ENCODE measurements around the gene ADTRP.
"Not testable (repeated sequence)": the region's sequence is repeated elsewhere in the genome, so short reads cannot be mapped to it uniquely, and the experiment has no call there.

ADTRP gene

GRCh38 chr6:11810039-11810541, 31.5 kb upstream of the ADTRP start:
- DNase-seq (ENCODE audit: low spot score in 2 of 2) (no peak), ATAC-seq (no peak)
- H3K4me1 Mint-ChIP-seq, result peaks cover 8% of the 10 kb centered on the region
- H3K27ac Mint-ChIP-seq, result no peak overlapping the region
- H3K36me3 Mint-ChIP-seq, result no peaks in the 10 kb centered on the region
- H3K4me3 Mint-ChIP-seq, result no peak overlapping the region
- no peaks in the 10 kb centered on the region for H3K9me3 Mint-ChIP-seq

GRCh38 chr6:11808054-11808453, 29.5 kb upstream of the ADTRP start:
- Mint-ChIP-seq H3K9me3 (no peaks in the 10 kb centered on the region), H3K36me3 (no peaks in the 10 kb centered on the region), H3K4me1 (peaks cover 8% of the 10 kb centered on the region), H3K4me3 (no peak overlapping the region), H3K27ac (no peak overlapping the region)
- ATAC-seq, result no peak
- no peak for DNase-seq (ENCODE audit: low spot score in 2 of 2)

- peaks cover 8% of the 10 kb centered on the region for H3K4me1 Mint-ChIP-seq
- no peaks in the 10 kb centered on the region for H3K36me3 Mint-ChIP-seq
- ATAC-seq (peak; percentile 61), DNase-seq (ENCODE audit: low spot score in 2 of 2) (no peak)
- H3K4me3 Mint-ChIP-seq, result peak overlapping the region; percentile 9
- H3K9me3 Mint-ChIP-seq, result no peaks in the 10 kb centered on the region
- peak overlapping the region; percentile 40 for H3K27ac Mint-ChIP-seq
Measured at GRCh38 chr6:11806561-11807317, 28.1 kb upstream of the ADTRP start.

- Mint-ChIP-seq H3K9me3 (no peaks in the 10 kb centered on the region), H3K4me1 (peaks cover 8% of the 10 kb centered on the region), H3K27ac (no peak overlapping the region), H3K4me3 (no peak overlapping the region), H3K36me3 (no peaks in the 10 kb centered on the region)
- DNase-seq (ENCODE audit: low spot score in 2 of 2) (no peak), ATAC-seq (no peak)
Measured at GRCh38 chr6:11805259-11806053, 26.9 kb upstream of the ADTRP start.

- ATAC-seq (no peak), DNase-seq (ENCODE audit: low spot score in 2 of 2) (no peak)
- Mint-ChIP-seq H3K27ac (no peak overlapping the region), H3K36me3 (no peaks in the 10 kb centered on the region), H3K4me3 (no peak overlapping the region), H3K9me3 (no peaks in the 10 kb centered on the region), H3K4me1 (peaks cover 8% of the 10 kb centered on the region)
Measured at GRCh38 chr6:11804701-11805100, 26.1 kb upstream of the ADTRP start.

GRCh38 chr6:11804135-11804534, 25.5 kb upstream of the ADTRP start:
- no peak overlapping the region for H3K27ac Mint-ChIP-seq
- DNase-seq (ENCODE audit: low spot score in 2 of 2) (no peak), ATAC-seq (no peak)
- H3K9me3 Mint-ChIP-seq, result no peaks in the 10 kb centered on the region
- no peaks in the 10 kb centered on the region for H3K36me3 Mint-ChIP-seq
- peaks cover 8% of the 10 kb centered on the region for H3K4me1 Mint-ChIP-seq
- H3K4me3 Mint-ChIP-seq, result no peak overlapping the region

GRCh38 chr6:11803591-11803971, 25.0 kb upstream of the ADTRP start:
- Mint-ChIP-seq H3K36me3 (no peaks in the 10 kb centered on the region), H3K4me3 (no peak overlapping the region), H3K4me1 (peaks cover 8% of the 10 kb centered on the region), H3K9me3 (no peaks in the 10 kb centered on the region), H3K27ac (no peak overlapping the region)
- DNase-seq (ENCODE audit: low spot score in 2 of 2) (no peak), ATAC-seq (no peak)

GRCh38 chr6:11802886-11803590, 24.4 kb upstream of the ADTRP start:
- no peaks in the 10 kb centered on the region for H3K36me3 Mint-ChIP-seq
- H3K4me3 Mint-ChIP-seq, result no peak overlapping the region
- no peaks in the 10 kb centered on the region for H3K9me3 Mint-ChIP-seq
- peaks cover 8% of the 10 kb centered on the region for H3K4me1 Mint-ChIP-seq
- ATAC-seq (no peak), DNase-seq (ENCODE audit: low spot score in 2 of 2) (no peak)
- no peak overlapping the region for H3K27ac Mint-ChIP-seq

- ATAC-seq; H3K27ac Mint-ChIP-seq; DNase-seq (ENCODE audit: low spot score in 2 of 2); H3K4me1 Mint-ChIP-seq; H3K9me3 Mint-ChIP-seq; H3K4me3 Mint-ChIP-seq; H3K36me3 Mint-ChIP-seq: not testable (repeated sequence)
Measured at GRCh38 chr6:11800531-11800930, 21.9 kb upstream of the ADTRP start.

- H3K9me3 Mint-ChIP-seq, result no peaks in the 10 kb centered on the region
- H3K36me3 Mint-ChIP-seq, result no peaks in the 10 kb centered on the region
- H3K4me1 Mint-ChIP-seq, result no peaks in the 10 kb centered on the region
- ATAC-seq (no peak), DNase-seq (ENCODE audit: low spot score in 2 of 2) (no peak)
- H3K27ac Mint-ChIP-seq, result no peak overlapping the region
- no peak overlapping the region for H3K4me3 Mint-ChIP-seq
Measured at GRCh38 chr6:11798538-11798937, 19.9 kb upstream of the ADTRP start.

GRCh38 chr6:11798096-11798495, 19.5 kb upstream of the ADTRP start:
- DNase-seq (ENCODE audit: low spot score in 2 of 2) (no peak), ATAC-seq (no peak)
- no peaks in the 10 kb centered on the region for H3K36me3 Mint-ChIP-seq
- peaks cover 2% of the 10 kb centered on the region for H3K4me1 Mint-ChIP-seq
- no peaks in the 10 kb centered on the region for H3K9me3 Mint-ChIP-seq
- H3K27ac Mint-ChIP-seq, result no peak overlapping the region
- no peak overlapping the region for H3K4me3 Mint-ChIP-seq

GRCh38 chr6:11796829-11797228, 18.2 kb upstream of the ADTRP start:
- no peaks in the 10 kb centered on the region for H3K36me3 Mint-ChIP-seq

GRCh38 chr6:11795403-11795802, 16.8 kb upstream of the ADTRP start:
- no peak overlapping the region for H3K27ac Mint-ChIP-seq
- H3K4me1 Mint-ChIP-seq, result peaks cover 8% of the 10 kb centered on the region
- H3K9me3 Mint-ChIP-seq, result no peaks in the 10 kb centered on the region
- ATAC-seq, result no peak
- no peaks in the 10 kb centered on the region for H3K36me3 Mint-ChIP-seq
- H3K4me3 Mint-ChIP-seq, result no peak overlapping the region
- DNase-seq (ENCODE audit: low spot score in 2 of 2), result no peak

More at GRCh38 chr6:11796829-11797228, 18.2 kb upstream of the ADTRP start:
- Mint-ChIP-seq H3K4me1 (peaks cover 8% of the 10 kb centered on the region), H3K27ac (no peak overlapping the region), H3K4me3 (no peak overlapping the region), H3K9me3 (no peaks in the 10 kb centered on the region)
- DNase-seq (ENCODE audit: low spot score in 2 of 2) (no peak), ATAC-seq (no peak)

GRCh38 chr6:11793277-11793676, 14.7 kb upstream of the ADTRP start:
- no peaks in the 10 kb centered on the region for H3K9me3 Mint-ChIP-seq
- peak overlapping the region; percentile 52 for H3K27ac Mint-ChIP-seq
- DNase-seq (ENCODE audit: low spot score in 2 of 2) (no peak), ATAC-seq (no peak)
- peak overlapping the region; percentile 32 for H3K4me3 Mint-ChIP-seq
- H3K36me3 Mint-ChIP-seq, result no peaks in the 10 kb centered on the region
- H3K4me1 Mint-ChIP-seq, result peaks cover 8% of the 10 kb centered on the region

GRCh38 chr6:11791354-11792107, 12.9 kb upstream of the ADTRP start:
- peak; percentile 92 for ATAC-seq
- H3K36me3 Mint-ChIP-seq, result no peaks in the 10 kb centered on the region
- H3K4me1 Mint-ChIP-seq, result peaks cover 8% of the 10 kb centered on the region
- no peaks in the 10 kb centered on the region for H3K9me3 Mint-ChIP-seq
- DNase-seq (ENCODE audit: low spot score in 2 of 2), result no peak
- H3K27ac Mint-ChIP-seq, result no peak overlapping the region
- peak overlapping the region; percentile 32 for H3K4me3 Mint-ChIP-seq
